ENCODE results near the gene CSMD2. TPM values are rescaled to one million over a fixed set of nuclear protein-coding genes. Genes with fewer than 3 reads are reported as not detected.

Gene CSMD2
- polyA plus RNA-seq, 5 donors = 0.11 to 0.38 (median 0.22) TPM

GRCh38 chr1:33854091-33854490 is 310.9 kb downstream of the CSMD2 start:
- DNase-seq = no peak

- no peak for DNase-seq
Measured at GRCh38 chr1:33853431-33853830, 311.6 kb downstream of the CSMD2 start.

DNA sequence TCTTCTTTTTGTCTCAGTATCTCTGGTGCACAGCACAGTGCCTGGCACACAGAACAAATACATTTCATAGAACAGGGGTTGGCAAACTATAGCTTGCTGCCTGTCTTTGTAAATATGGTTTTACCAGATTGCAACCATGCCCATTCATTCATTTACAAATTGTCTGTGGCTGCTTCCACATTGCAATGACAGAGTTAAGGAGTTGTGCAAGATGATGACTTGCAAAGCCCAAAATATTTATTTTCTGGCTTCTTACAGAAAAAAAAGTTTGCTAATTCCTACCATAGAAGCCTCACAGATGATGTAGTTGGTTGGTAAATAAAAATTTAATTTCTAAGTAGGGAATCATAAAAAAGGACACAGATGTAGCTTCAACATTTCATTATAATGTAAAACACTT is 312.3 kb downstream of the CSMD2 start:
- no peak for DNase-seq

- DNase-seq = no peak
Measured at GRCh38 chr1:33850481-33850880, 314.5 kb downstream of the CSMD2 start.

- DNase-seq = no peak
Measured at GRCh38 chr1:33849211-33849610, 315.8 kb downstream of the CSMD2 start.

DNA sequence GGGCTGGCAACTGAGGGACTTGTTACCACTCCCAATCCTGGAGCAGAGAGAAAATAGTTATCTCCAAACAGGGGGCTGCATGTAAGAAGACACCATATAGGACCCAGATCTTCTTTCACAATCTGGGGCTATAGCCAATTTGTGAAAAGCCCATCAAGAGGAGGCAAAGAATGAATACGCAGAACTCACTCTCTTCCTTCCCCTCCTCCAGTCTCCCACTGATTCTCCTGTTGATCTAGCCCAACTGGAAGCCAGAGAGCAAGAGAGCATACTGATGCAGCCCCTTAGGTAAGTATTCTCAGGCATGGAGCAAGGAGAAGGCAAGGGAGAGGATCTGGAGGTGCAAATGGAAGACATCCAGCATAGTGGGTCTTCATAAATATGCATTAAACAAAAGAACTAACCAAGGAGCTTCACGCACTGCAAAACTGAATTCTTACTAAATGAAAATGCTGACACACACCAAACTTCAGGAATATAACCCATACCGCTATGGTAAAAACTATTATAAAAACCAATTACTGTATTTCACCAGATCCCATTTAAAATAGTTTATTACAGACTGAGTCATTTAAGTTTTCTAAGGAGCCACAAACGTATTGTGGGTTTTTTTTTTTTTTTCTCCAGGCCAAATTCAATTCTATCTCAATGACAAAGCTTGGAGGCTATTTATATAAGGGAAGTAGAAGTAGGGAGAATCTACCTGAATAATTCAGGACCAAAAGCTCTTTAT is 316.7 kb downstream of the CSMD2 start:
- no peak for DNase-seq

GRCh38 chr1:33846861-33847260 is 318.2 kb downstream of the CSMD2 start:
- DNase-seq = no peak

DNA sequence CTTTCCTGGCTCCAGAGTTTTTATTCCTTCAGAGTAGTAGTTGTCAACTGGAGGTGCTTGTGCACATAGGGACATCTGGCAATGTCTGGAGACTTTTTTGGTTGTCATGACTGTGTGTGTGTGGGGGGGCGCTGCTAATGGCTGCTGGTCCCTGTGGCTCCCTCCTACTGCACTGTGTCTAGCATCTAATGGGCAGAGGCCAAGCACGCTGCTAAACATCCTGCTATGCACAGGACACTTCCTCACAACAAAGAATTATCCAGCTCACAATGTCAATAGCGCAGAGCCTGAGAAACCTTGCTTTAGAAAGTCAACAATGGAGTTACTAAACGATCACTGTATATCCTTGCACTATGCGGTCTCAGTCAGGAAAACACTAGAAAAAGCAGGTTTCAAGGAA is 320.9 kb downstream of the CSMD2 start:
- no peak for DNase-seq

GRCh38 chr1:33842348-33842747 is 322.7 kb downstream of the CSMD2 start:
- DNase-seq = no peak

DNA sequence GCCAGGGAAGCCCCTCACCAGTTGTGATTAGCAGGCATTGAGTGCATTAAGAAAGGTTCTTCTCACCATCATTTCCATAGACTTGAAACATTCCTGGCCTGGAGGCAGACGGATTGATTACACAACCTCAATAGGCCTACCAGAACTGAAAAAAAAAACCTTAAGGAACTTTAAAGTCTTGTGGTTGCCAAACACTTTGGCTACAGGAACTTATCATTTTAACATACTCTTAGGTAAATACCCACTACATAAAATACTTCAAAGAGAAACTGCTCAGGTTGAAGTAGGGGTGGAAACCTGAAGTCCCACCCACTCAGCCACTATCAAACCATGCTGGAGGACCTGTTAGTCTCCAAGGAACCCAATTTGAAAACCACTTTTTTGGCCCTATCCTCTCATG is 323.5 kb downstream of the CSMD2 start:
- DNase-seq = peak in 1 of 2 donors; percentile 6

GRCh38 chr1:33837635-33838034 is 327.4 kb downstream of the CSMD2 start:
- no peak for DNase-seq

DNA sequence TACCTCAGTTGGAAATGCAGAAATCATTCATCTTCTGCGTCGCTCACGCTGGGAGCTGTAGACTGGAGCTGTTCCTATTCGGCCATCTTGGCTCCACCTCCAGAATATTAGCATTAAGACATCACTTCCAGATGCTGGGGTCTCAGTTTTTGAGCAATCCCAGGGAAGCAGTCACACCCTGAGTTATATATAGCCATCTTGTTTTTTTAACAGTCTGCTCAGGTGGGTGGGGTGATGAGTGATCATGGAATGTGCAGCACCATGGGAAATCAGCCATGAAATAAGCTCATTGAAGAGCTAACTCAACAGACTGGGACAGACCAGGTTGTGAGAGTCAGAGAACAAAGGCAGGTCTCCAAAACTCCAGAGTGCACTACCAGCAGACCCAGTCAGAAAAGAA is 328.1 kb downstream of the CSMD2 start:
- no peak for DNase-seq

GRCh38 chr1:33828654-33829053 is 336.4 kb downstream of the CSMD2 start:
- DNase-seq = no peak

DNA sequence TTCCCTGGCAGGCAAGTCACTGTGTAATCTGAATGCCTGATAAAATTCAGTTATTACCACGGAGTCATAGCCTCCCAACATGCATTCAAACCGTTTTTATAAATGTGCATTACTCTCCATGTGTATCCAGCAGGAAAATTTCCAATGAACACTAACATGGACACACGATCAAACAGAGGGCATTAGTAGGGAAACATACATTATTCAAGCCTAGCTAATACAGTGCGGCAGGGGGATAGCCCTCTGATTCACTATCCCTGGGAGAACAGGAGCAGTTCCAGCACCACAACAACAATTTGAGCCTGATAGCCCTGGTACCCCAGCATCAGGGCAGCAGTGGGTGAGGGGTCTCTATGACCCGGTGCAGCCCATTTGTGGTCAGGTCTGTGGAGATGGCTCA is 337.0 kb downstream of the CSMD2 start:
- DNase-seq = no peak

DNA sequence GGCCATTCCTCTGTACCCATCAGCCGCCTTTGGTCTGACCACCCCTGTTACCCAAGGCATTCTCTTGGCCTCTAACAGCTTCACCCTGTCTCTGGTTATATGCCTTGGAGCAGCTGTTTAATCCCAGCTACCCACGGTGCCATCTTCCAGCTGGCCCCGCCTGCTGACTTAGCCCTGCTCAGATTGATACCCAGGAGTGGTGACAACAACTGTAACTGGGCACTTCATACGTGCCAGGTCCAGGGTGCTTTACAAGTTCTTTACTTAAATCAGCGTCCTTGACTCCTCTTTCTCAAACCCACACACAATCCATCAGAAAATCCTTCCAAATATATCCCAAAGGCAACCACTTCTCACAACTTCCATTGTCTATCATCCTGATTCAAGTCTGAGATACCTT is 338.3 kb downstream of the CSMD2 start:
- DNase-seq = no peak

GRCh38 chr1:33826311-33826710 is 338.7 kb downstream of the CSMD2 start:
- no peak for DNase-seq

DNA sequence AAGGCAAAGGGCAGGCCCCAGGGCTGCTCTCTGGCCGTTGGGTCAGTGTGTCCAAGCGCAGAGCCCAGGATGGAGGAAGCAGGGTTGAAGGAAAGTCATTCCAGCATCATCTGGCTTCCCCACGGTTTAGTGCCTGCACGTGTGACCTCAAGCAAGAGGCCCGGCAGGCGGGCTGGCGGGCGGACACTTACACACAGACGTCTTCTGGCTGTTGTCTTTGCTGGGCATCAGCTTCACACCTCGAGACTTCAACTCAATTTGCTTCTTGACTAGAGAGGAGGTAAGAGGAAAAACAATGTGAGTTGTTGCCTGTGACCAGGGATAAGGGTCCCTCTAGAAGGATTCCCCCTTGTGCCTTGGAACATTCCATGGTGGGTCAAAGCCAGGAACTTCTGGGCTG is 339.5 kb downstream of the CSMD2 start:
- no peak for DNase-seq

DNA sequence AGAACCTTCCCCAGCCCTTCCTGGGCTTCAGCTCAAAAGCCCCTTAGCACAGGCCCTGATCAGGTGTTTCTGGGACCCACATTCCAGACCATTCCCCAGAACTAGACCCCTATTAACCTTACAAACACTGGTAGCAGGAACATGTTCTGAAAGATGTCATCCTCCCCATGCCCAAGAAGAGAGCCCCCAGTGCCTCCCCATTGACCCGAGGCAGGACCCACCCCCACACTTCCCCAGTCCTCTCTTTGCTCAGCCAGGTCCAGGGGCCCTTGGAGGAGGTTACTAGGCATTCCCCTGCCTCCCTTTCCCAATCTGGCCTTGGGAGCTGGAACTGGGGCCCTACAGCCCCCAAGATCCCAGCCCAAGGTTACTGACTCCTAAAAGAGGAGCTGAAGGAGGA is 340.1 kb downstream of the CSMD2 start:
- DNase-seq = no peak

DNA sequence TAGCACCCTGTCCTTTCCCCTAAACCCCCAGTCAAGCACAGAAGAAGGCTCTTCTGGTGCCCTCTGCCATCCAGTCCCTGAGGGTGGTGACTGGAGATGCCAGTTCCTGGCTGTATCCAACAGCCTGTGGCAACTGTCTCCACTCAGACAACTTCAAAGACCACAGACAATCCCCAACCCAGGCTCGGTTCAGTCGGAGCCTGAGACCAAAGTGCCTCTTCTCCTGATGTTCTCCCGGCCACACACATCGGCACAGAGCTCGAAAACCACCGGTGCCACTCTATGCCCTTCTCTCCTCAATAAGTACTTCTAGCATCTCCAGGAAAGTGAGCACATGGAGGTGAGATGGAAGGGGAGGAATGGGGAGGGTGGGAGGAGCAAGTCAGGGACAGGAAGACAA is 340.7 kb downstream of the CSMD2 start:
- DNase-seq = no peak

GRCh38 chr1:33823830-33824229 is 341.2 kb downstream of the CSMD2 start:
- no peak for DNase-seq

DNA sequence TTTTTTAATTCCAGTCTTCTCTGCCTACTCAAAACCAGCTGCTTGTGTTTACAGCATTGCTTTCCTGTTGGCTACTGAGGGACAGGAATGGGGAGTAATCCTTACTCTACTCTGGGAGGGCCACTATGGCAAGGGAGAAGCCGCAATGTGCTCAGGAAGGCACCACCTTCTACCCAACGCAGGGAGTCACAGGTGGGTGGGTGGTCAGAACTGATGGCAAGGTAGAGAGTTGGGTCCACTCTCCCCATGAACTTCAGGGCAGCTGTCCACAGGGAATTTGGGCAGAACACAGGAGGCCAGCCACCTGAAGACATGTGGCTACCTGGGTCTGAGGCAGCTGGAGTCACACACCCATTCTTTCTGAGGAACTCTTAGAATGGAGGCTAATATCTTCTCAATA is 341.6 kb downstream of the CSMD2 start:
- DNase-seq = no peak

DNA sequence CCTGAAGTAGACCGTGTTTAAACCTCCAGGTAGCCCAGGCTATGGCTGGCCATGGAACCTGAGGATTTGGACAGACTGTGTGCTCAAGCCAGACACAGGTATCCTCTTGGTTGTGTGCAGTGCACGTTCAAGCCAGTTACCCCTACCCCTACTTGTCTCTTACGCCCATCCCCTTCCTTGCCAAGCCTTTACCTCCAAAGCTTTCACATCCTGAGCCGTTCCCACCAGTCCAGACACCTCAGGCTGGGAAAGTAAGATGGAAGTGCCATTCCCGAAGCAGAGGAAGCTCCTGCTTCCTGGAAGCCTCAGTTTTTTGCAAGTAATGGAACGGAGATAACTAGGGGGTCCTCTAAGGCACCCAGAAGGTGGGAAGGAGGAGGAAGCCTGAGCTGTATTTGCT is 342.6 kb downstream of the CSMD2 start:
- no peak for DNase-seq

GRCh38 chr1:33821291-33821690 is 343.7 kb downstream of the CSMD2 start:
- no peak for DNase-seq

DNA sequence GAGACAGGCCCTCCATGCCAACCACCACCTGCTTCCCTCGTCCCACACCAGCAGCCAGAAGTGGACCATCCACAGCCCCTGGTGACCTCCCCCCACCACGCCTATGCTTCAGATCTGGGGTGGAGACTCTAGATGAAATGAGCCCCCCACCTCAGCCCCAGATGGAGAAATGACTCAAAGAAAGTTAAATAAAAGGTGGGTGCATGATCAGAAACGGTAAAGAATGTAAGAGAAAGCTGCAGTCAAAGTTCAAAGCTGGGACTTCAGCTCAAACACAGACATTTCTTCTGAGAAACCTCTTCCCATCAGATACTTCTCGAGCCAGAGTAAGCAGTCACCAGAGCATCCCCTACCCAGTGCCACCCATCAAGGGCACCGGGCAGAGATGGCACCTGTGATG is 344.2 kb downstream of the CSMD2 start:
- DNase-seq = no peak

All from right lung (tissue), 5 donors.